NCI-H748 (cell line): ENCODE results near the gene CNOT4.

Experiments
- DNase-seq: peaks from one replicate; lab custom pipeline; 2025; ENCODE audit not compliant: unreplicated experiment; lab: John Stamatoyannopoulos, UW

Gene CNOT4

GRCh38 chr7:135509839-135510591 is at the start of gene CNOT4:
Gene CNOT4 (minus strand): TSS chr7:135510102. CDS start chr7:135438331, 71,771 bp downstream.
- peak; percentile 97 for DNase-seq

- no peak for DNase-seq
Measured at GRCh38 chr7:135558881-135559280, 49.0 kb upstream of the CNOT4 start.

- peak; percentile 81 for DNase-seq
Measured at GRCh38 chr7:135558337-135558767, 48.5 kb upstream of the CNOT4 start.

GRCh38 chr7:135557455-135558336 is 47.8 kb upstream of the CNOT4 start, which contains the start of gene NUP205:
Gene NUP205 (plus strand): TSS chr7:135557917. CDS start chr7:135557945, 28 bp downstream.
- peak; percentile 90 for DNase-seq

DNA sequence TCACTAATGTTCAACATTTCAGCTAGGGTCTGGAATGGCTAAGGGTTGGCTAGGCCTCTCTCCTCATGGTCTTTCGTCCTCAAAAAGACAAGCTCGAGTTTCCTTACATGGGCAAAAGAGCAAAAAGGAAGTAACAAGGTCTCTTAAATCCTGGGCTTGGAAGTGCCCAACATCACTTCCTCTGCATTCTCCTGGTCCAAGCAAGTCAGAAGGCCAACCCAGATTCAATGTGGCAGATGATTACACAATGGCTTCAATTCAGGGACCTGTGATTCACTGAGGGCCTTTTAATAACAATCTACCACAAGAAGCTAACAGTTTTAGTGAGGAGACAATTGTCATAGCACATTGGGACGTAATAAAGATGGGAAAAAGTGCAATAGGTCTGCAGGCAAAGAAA is 43.4 kb upstream of the CNOT4 start:
- no peak for DNase-seq

DNA sequence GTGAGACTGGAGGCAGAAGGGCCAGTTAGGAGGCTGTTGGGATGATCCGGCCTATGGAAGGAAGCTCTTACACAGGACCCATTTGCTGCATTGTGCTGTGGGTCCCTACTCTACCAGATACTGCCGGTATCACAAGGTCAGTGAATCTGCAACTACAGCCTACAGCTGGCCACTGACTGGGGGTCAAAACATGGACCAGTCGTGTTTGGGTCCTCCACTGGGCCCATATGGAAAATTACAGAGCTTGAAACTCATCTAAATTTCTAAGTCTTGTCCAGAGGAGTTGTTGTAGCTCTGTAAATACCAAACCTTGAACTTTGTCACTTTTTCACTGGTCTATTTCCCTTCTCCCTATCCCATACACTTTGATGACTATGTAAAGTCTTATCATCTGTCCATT is 42.2 kb upstream of the CNOT4 start:
- no peak for DNase-seq

- no peak for DNase-seq
Measured at GRCh38 chr7:135550196-135550595, 40.3 kb upstream of the CNOT4 start.

DNA sequence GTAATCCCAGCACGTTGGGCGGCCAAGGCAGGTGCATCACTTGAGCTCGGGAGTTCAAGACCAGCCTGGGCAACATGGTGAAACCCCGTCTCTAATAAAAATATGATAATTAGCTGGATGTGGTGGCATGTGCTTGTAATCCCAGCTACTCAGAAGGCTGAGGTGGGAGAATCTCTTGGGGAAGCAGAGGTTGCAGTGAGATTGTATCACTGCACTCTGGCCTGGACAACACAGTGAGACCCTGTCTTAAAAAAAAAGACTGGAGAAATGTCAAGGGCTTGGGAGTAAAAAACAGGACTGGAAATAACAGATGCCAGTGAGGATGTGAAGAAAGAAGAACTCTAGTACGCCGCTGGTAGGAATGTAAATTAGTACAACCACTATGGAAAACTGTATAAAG is 31.1 kb upstream of the CNOT4 start:
- no peak for DNase-seq

DNA sequence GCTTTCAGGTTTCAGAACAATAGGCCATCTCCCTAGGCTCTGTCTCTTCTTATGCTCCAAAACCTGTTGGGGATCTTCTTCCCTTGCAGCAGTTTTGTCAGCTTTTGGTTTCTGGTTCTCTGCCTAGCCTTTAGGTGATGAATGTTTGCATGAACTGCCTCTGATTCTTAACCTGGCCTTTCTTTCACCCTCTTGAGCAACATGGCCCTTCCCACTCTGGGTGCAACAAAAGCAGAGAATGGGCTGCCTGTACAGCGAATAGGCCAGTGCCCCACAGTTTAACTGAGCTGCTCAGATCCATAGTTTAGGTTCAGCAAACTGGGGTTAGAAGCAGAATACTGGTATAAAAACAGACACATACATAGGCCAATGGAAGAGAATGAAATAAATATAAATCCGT is 29.7 kb upstream of the CNOT4 start:
- no peak for DNase-seq

GRCh38 chr7:135538376-135538775 is 28.5 kb upstream of the CNOT4 start:
- no peak for DNase-seq

GRCh38 chr7:135537905-135538304 is 28.0 kb upstream of the CNOT4 start:
- DNase-seq = no peak

GRCh38 chr7:135537453-135537852 is 27.6 kb upstream of the CNOT4 start:
- no peak for DNase-seq

- no peak for DNase-seq
Measured at GRCh38 chr7:135536150-135536549, 26.2 kb upstream of the CNOT4 start.

DNA sequence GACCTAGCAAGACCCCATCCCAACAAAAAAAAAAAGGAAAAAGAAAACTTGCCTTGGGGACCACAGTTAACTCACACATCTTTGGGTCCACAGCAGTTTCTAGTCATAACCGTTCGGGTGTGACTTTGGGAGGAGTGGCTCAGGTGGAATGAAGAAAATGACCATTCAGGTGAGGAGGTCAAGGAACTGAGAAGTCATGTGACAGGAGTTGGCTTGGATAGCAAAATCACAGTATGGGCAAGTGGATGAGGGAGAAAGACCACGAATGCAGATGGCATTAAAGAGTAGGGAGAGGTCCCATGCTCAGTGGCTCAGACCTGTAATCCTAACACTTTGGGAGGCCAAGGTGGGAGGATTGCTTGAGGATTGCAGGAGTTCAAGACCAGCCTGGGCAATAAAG is 17.1 kb upstream of the CNOT4 start:
- no peak for DNase-seq

DNA sequence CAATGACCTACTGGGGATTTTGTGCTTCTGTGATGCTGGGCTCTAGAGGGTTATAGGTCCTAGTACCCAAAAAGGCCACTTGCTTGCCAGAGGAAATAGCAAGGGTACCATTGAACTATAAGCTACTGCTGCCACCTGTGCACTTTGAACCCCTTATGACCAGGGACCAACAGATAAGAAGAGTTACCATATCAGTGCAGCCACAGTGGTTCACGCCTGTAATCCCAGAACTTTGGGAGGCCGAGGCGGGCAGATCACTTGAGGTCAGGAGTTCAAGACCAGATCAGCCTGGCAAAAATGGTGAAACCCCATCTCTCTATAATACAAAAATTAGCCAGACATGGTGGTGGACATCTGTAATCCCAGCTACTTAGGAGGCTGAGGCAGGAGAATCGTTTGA is 15.5 kb upstream of the CNOT4 start:
- no peak for DNase-seq

DNA sequence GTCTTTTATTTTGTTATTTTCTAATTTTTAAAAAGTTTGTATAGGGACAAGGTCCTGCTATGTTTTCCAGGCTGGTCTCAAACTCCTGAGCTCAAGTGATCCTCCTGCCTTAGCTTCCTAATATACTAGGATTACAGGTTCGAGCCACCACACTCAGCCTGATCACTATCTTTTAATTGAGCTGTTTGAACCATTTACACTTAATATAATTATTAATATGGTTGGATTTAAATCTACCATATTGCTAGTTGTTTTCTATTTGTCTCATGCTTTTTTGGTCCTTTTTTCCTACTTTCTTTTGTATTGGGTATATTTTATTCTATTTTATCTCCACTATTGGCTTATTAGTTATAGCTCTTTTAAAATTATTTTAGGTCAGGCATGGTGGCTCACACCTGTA is 13.2 kb upstream of the CNOT4 start:
- no peak for DNase-seq

DNA sequence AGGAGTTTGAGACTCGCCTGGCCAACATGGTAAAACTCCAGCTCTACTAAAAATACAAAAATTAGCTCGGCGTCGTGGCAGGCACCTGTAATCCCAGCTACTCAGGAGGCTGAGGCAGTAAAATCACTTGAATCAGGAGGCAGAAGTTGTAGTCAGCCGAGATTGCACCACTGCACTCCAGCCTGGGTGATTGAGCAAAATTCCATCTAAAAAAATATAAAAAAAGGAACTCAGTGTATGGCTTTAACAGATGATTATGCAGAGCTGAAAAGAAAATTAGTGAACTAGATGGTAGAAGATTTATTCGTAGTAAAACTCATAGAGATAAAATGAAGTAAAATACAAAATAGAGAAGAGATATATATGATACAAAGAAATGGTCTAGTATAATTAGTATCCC is 12.6 kb upstream of the CNOT4 start:
- no peak for DNase-seq

- DNase-seq = no peak
Measured at GRCh38 chr7:135519871-135520270, 10.0 kb upstream of the CNOT4 start.

DNA sequence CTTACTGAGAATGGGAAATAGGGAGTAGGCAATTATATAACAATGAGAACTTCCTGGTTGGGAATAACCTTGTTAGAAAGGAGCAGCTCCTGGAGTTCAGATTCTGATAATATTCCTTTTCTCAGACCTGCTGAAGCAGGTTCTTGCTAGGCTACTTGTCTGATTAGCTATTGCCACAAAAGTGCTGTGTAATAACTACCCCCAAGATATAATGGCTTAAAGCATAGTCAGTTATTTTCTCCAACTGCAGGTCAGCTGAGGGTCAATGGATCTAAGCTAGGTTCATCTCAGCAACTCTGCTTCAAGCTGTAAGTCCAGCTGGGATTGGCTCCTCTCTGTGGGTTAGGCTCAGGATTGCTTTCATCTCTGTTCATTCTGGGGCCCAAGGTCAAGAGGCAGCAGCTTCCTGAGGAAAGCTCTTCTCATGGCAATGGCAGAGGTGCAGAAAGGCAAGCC is 9.4 kb upstream of the CNOT4 start:
- DNase-seq = no peak

GRCh38 chr7:135518748-135519147 is 8.8 kb upstream of the CNOT4 start:
- DNase-seq = no peak

GRCh38 chr7:135517060-135517459 is 7.2 kb upstream of the CNOT4 start:
- no peak for DNase-seq

GRCh38 chr7:135514856-135515255 is 5.0 kb upstream of the CNOT4 start:
- peak; percentile 28 for DNase-seq
